Measurements from ENCODE around the gene CCDC152. TPM values are rescaled to one million over a fixed set of nuclear protein-coding genes. Genes with fewer than 3 reads are reported as not detected.

The CCDC152 gene
- total and polyA plus RNA-seq, 2 donors (not counting 3 experiments of a cell fraction or from before 2014, with no cell fraction given) = 0.48 to 2.8 TPM

- FAIRE-seq (no peak), DNase-seq (ENCODE audit: low read depth, low spot score) (no peak)
- Histone ChIP-seq H3K4me3 (replicated peaks in 1 of 3; ENCODE audit: insufficient read depth in 1 of 3, low read depth in 1 of 3, low read length in 3 of 3) (no peak overlapping the region), H3K79me2 (ENCODE audit: control insufficient read depth, insufficient read depth, low read length) (no peaks in the 10 kb centered on the region), H3K27ac (ENCODE audit: insufficient read depth, low read depth, low read length) (no peak overlapping the region), H4K20me1 (replicated peaks; ENCODE audit: control insufficient read depth, extremely low read depth, insufficient read depth, low read length) (no peaks in the 10 kb centered on the region), H2AFZ (ENCODE audit: low read depth, low read length) (no peak overlapping the region), H3K9me3 (replicated peaks; ENCODE audit: control insufficient read depth, insufficient read depth, low read length) (no peaks in the 10 kb centered on the region), H3K9ac (replicated peaks; ENCODE audit: extremely low read depth, insufficient read depth, low read length) (no peak overlapping the region), H3K4me1 (ENCODE audit: control insufficient read depth, extremely low read depth, insufficient read depth, low read length) (no peaks in the 10 kb centered on the region), H3K36me3 (ENCODE audit: control insufficient read depth in 2 of 2, extremely low read depth in 1 of 2, insufficient read depth in 2 of 2, low read length in 2 of 2) (no peaks in the 10 kb centered on the region), H3K4me2 (ENCODE audit: insufficient read depth, low read length) (no peak overlapping the region), H3K9me1 (replicated peaks; ENCODE audit: control insufficient read depth, extremely low read depth, insufficient read depth, low read length) (no peaks in the 10 kb centered on the region), H3K27me3 (ENCODE audit: control insufficient read depth in 2 of 2, insufficient read depth in 2 of 2, low read length in 2 of 2) (no peaks in the 10 kb centered on the region)
- intact Hi-C loops (cut with micrococcal nuclease) = loop anchor here (5.0 kb wide), 2 partner anchors 119 to 711 kb away; no protein-coding TSS in a partner anchor
- POLR2A ChIA-PET = no interaction called here
- CTCF ChIA-PET = interaction anchor here (0.6 to 2.0 kb wide), 29 partner anchors 8 to 1498 kb away, joined by 3 to 44 read pairs (median 5); partner anchors contain the start of genes CCDC152 and GHR
- dilution Hi-C loops (cut with MboI; ENCODE audit: extremely low pct_ligation_motif_present, low sequenced_read_pairs) = no loop called here
- no peak for TF ChIP-seq MYC (IDR thresholded peaks at IDR 0.05; ENCODE audit: low read depth, low read length)
- TF ChIP-seq MAX (IDR thresholded peaks at IDR 0.05; ENCODE audit: insufficient read depth, insufficient read length) = no peak
- TF ChIP-seq POLR2AphosphoS5 (IDR thresholded peaks at IDR 0.05; ENCODE audit: insufficient read depth, low read depth, low read length) = no peak
- no peak for TF ChIP-seq JUN (IDR thresholded peaks at IDR 0.05; ENCODE audit: borderline replicate concordance, insufficient read depth, insufficient read length, low read depth)
- TF ChIP-seq POLR2A (IDR thresholded peaks at IDR 0.05; ENCODE audit: low read depth, low read length) = no peak
- no TSS peak for BruUV-seq (replicated peaks)
Observed at GRCh38 chr5:42768106-42768504, 11.5 kb downstream of the CCDC152 start.

- no peaks in the 10 kb centered on the region for H3K4me1 ChIP-seq (ENCODE audit: control insufficient read depth, extremely low read depth, insufficient read depth, low read length)
- intact Hi-C loops (cut with micrococcal nuclease) = no loop called here
- H3K79me2 ChIP-seq (ENCODE audit: control insufficient read depth, insufficient read depth, low read length) = no peaks in the 10 kb centered on the region
- H4K20me1 ChIP-seq (replicated peaks; ENCODE audit: control insufficient read depth, extremely low read depth, insufficient read depth, low read length) = no peaks in the 10 kb centered on the region
- H3K9ac ChIP-seq (replicated peaks; ENCODE audit: extremely low read depth, insufficient read depth, low read length) = no peak overlapping the region
- H3K36me3 ChIP-seq (ENCODE audit: control insufficient read depth in 2 of 2, extremely low read depth in 1 of 2, insufficient read depth in 2 of 2, low read length in 2 of 2) = no peaks in the 10 kb centered on the region
- POLR2A ChIA-PET = interaction anchor here (0.6 kb wide), 1 partner anchor 40 kb away, joined by 11 read pairs; no protein-coding TSS in a partner anchor
- no peaks in the 10 kb centered on the region for H3K9me3 ChIP-seq (replicated peaks; ENCODE audit: control insufficient read depth, insufficient read depth, low read length)
- dilution Hi-C loops (cut with MboI; ENCODE audit: extremely low pct_ligation_motif_present, low sequenced_read_pairs) = no loop called here
- no peak for TF ChIP-seq EZH2 (IDR thresholded peaks at IDR 0.05; ENCODE audit: borderline replicate concordance, low read depth, low read length, severe bottlenecking)
- TF ChIP-seq POLR2AphosphoS5 (IDR thresholded peaks at IDR 0.05; ENCODE audit: insufficient read depth, low read depth, low read length) = no peak
- no peak for TF ChIP-seq GATA2 (IDR thresholded peaks at IDR 0.05; ENCODE audit: insufficient read depth, insufficient read length, low read depth, low read length)
- no peak for TF ChIP-seq MAX (IDR thresholded peaks at IDR 0.05; ENCODE audit: insufficient read depth, insufficient read length)
- no peak for TF ChIP-seq CTCF (IDR thresholded peaks at IDR 0.05; ENCODE audit: extremely low read depth in 1 of 2, insufficient read depth in 1 of 2, low read depth in 1 of 2, low read length in 2 of 2)
- no peak for TF ChIP-seq MYC (IDR thresholded peaks at IDR 0.05; ENCODE audit: low read depth, low read length)
- no peak for TF ChIP-seq POLR2A (IDR thresholded peaks at IDR 0.05; ENCODE audit: low read depth, low read length)
- no peak for TF ChIP-seq JUN (IDR thresholded peaks at IDR 0.05; ENCODE audit: borderline replicate concordance, insufficient read depth, insufficient read length, low read depth)
- TF ChIP-seq FOS (IDR thresholded peaks at IDR 0.05; ENCODE audit: borderline replicate concordance, insufficient read depth, low read length) = no peak
- no peak overlapping the region for H3K4me3 ChIP-seq (replicated peaks in 1 of 3; ENCODE audit: insufficient read depth in 1 of 3, low read depth in 1 of 3, low read length in 3 of 3)
- no peak overlapping the region for H2AFZ ChIP-seq (ENCODE audit: low read depth, low read length)
- no peak for DNase-seq (ENCODE audit: low read depth, low spot score)
- CTCF ChIA-PET = interaction anchor here (1.0 to 1.3 kb wide), 2 partner anchors 120 to 186 kb away, joined by 3 to 4 read pairs; no protein-coding TSS in a partner anchor
- no peak overlapping the region for H3K4me2 ChIP-seq (ENCODE audit: insufficient read depth, low read length)
- H3K27me3 ChIP-seq (ENCODE audit: control insufficient read depth in 2 of 2, insufficient read depth in 2 of 2, low read length in 2 of 2) = no peaks in the 10 kb centered on the region
- BruUV-seq (replicated peaks) = no TSS peak
- H3K27ac ChIP-seq (ENCODE audit: insufficient read depth, low read depth, low read length) = no peak overlapping the region
- no peaks in the 10 kb centered on the region for H3K9me1 ChIP-seq (replicated peaks; ENCODE audit: control insufficient read depth, extremely low read depth, insufficient read depth, low read length)
- no peak for FAIRE-seq
Observed at GRCh38 chr5:42770003-42770402, 13.4 kb downstream of the CCDC152 start.
